Progenitor cell of endocrine pancreas (in vitro differentiated cells): Measurements from ENCODE around the gene TBX21. TPM values are rescaled to one million over a fixed set of nuclear protein-coding genes. Genes with fewer than 3 reads are reported as not detected.

Experiments used
- DNase-seq: peaks from one replicate; pipeline ENCODE4 v3.0.0; 2021; ENCODE audit warnings: low spot score; ENCODE audit not compliant: unreplicated experiment
- H3K27ac Mint-ChIP-seq: 2 replicates; pipeline ENCODE4 v1.8.0; 2021; ENCODE audit warnings: mild to moderate bottlenecking, moderate library complexity, mixed read lengths
- H3K27me3 Mint-ChIP-seq: 2 replicates; pipeline ENCODE4 v1.8.0; 2021; ENCODE audit warnings: mixed read lengths
- H3K36me3 Mint-ChIP-seq: 2 replicates; pipeline ENCODE4 v1.8.0; 2022; ENCODE audit warnings: mixed read lengths; ENCODE audit not compliant: insufficient read depth
- H3K4me1 Mint-ChIP-seq: 2 replicates; pipeline ENCODE4 v1.8.0; 2021; ENCODE audit warnings: low read depth, mixed read lengths
- H3K4me3 Mint-ChIP-seq: 2 replicates; pipeline ENCODE4 v1.8.0; 2021; ENCODE audit warnings: low read depth, mild to moderate bottlenecking, moderate library complexity, mixed read lengths
- H3K9me3 Mint-ChIP-seq: 2 replicates; pipeline ENCODE4 v1.8.0; 2021; ENCODE audit warnings: low read depth, mixed read lengths
- CTCF ChIP-seq: fragments of 200-600 bp; sonication (generic); IDR thresholded peaks from one replicate; pipeline ENCODE4 v1.5.0; 2021; ENCODE audit warnings: antibody characterized with exemption, mild to moderate bottlenecking; ENCODE audit not compliant: unreplicated experiment
- total RNA-seq: library from RNA; stranded (reverse); gene quantifications from 2 replicates; pipeline ENCODE4 v1.2.1, GENCODE V29; 2021

The TBX21 gene
- total RNA-seq, 1 donor from 2014 or later = not detected

- no peak for DNase-seq
Measured at GRCh38 chr17:47704116-47704515, 28.9 kb upstream of the TBX21 start.

GRCh38 chr17:47704736-47705135 lies 28.3 kb upstream of the TBX21 start:
- no peak overlapping the region for H3K4me3 Mint-ChIP-seq
- no peak for TF ChIP-seq CTCF
- no peaks in the 10 kb centered on the region for H3K9me3 Mint-ChIP-seq
- H3K4me1 Mint-ChIP-seq = no peaks in the 10 kb centered on the region
- H3K27me3 Mint-ChIP-seq = peaks cover 17% of the 10 kb centered on the region
- DNase-seq = no peak
- H3K27ac Mint-ChIP-seq = no peak overlapping the region
- peaks cover 6% of the 10 kb centered on the region for H3K36me3 Mint-ChIP-seq

More at GRCh38 chr17:47704116-47704515, 28.9 kb upstream of the TBX21 start:
- no peaks in the 10 kb centered on the region for H3K9me3 Mint-ChIP-seq
- peaks cover 4% of the 10 kb centered on the region for H3K36me3 Mint-ChIP-seq
- no peaks in the 10 kb centered on the region for H3K4me1 Mint-ChIP-seq
- no peak overlapping the region for H3K27ac Mint-ChIP-seq
- H3K27me3 Mint-ChIP-seq = peaks cover 17% of the 10 kb centered on the region
- TF ChIP-seq CTCF = no peak
- no peak overlapping the region for H3K4me3 Mint-ChIP-seq

DNA sequence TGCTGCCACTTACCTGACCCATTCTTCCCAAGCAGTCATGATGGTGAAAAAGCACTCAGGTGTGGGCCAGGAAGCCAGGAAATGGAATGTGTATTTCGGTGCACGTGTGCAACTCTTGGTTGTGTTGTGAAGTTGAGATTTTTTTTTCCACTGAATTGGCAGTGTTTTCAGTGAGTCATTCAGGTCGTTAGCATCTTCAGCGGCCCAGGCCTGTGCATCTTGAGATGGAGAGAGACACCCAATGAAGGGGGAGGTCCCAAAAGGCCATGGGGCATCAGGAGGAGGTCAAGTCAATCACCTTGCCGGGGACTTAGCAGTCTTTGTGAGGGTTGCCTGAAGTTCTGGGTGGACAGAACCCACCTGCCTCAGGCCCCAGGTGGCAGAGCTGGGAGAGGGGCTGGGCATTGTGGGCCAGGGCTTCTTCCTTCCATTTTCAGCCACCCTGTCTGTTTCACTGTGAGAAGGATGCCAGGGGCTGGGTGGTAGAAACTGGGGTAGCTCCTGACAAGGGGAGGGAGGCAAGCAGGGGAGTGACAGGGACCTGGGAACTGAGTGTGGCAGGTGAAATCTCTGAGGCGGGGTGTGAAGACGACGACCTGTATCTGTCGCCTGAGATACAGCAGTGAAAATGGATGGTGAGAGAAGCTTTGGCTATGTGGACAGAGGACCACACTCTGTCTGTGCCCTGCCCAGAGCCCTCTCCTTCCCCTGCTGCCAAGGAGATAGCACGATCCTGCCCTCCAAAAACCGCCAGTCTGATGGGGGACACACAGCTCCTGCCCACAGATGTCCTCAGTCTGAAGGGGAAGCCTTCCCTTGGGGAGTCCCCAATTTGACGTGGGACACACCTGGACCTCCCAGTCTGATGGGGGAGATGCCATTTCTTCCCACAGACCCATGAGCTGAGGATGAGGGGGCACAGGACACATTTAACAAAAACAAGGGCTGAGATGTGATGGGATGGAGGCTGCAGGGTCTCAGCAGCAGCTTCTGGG lies 27.2 kb upstream of the TBX21 start:
- Mint-ChIP-seq H3K4me3 (no peak overlapping the region), H3K9me3 (no peaks in the 10 kb centered on the region), H3K4me1 (no peaks in the 10 kb centered on the region), H3K36me3 (peaks cover 12% of the 10 kb centered on the region), H3K27ac (no peak overlapping the region), H3K27me3 (peaks cover 17% of the 10 kb centered on the region)
- DNase-seq = no peak
- TF ChIP-seq CTCF = no peak

DNA sequence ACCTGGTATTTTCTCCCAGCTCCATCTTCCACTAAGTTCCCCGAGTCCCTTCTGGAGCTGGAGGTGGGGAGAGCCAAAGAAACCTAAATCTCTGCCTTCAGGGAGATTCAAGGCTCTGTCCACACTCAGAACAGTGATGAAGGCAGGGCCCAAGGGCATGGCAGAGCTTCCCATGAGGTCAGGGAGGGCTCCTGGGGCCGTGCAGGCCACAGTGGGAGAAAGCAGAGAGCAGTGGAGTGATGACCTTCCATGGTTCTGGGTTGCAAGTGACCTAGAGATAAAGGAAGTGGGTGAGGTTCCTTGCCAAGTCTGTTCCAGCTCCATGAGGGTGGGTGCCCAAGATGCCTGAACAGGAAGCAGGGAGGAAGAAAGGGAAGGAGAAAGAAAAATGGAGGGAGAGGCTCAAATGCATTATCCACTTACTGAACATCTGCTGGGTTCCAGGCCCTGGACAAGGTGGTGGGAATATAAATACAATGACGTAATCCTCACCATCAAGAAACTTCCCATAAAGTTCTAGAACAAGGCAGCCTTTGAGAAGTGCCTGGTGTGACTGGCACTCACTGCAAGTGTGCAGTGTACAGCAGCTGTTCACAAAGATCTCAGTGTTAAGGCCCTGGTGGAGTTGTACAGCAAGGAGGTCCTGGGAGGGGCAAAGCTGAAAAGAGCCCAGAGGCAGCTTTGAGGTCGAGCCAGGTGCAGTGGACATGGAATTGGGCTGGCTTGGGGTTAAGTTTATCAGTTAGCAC lies 25.8 kb upstream of the TBX21 start:
- no peak for TF ChIP-seq CTCF
- peaks cover 19% of the 10 kb centered on the region for H3K27me3 Mint-ChIP-seq
- H3K36me3 Mint-ChIP-seq = peaks cover 11% of the 10 kb centered on the region
- H3K27ac Mint-ChIP-seq = no peak overlapping the region
- H3K4me1 Mint-ChIP-seq = no peaks in the 10 kb centered on the region
- H3K4me3 Mint-ChIP-seq = no peak overlapping the region
- no peaks in the 10 kb centered on the region for H3K9me3 Mint-ChIP-seq
- DNase-seq = no peak

DNA sequence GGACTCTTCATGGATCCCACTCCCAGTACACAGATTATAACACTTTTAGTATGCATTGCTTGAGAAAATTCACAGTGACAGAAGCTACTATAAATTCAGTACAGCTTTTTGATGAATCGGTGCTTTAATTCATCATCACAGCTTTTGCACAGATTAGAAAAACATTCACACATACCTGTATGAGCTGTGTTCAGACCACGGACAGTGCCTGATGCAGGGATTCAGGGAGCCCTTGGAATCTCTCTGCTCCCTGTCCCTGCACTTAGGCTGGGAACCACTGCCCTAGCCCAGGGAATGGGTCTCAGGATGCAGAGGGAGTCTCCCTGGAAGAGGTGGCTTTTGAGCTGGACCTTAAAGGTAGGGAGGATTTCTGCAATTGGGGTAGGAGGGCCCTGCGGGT lies 25.2 kb upstream of the TBX21 start:
- TF ChIP-seq CTCF = no peak
- no peak overlapping the region for H3K27ac Mint-ChIP-seq

More for the DNA sequence above, 25.2 kb upstream of the TBX21 start:
- H3K4me3 Mint-ChIP-seq = no peak overlapping the region
- no peaks in the 10 kb centered on the region for H3K4me1 Mint-ChIP-seq
- H3K36me3 Mint-ChIP-seq = peaks cover 11% of the 10 kb centered on the region
- H3K27me3 Mint-ChIP-seq = peaks cover 23% of the 10 kb centered on the region
- DNase-seq = no peak
- no peaks in the 10 kb centered on the region for H3K9me3 Mint-ChIP-seq
